OCI-LY7 (cell line): ENCODE results near the gene SMURF2. TPM values are rescaled to one million over a fixed set of nuclear protein-coding genes. Genes with fewer than 3 reads are reported as not detected.

ENCODE experiments used
- BruUV-seq: library from RNA; stranded (reverse); fragments of 400-500 nt; replicated peaks from 2 replicates; lab custom pipeline; 2021; lab: Mats Ljungman, UMichigan
- CTCF ChIA-PET: fragments of 300-600 bp; sonication (Branson Sonifier 250); formaldehyde crosslinking; loops from one replicate; lab custom pipeline; 2022; ENCODE audit warnings: antibody characterized with exemption; ENCODE audit not compliant: unreplicated experiment; lab: Charles Lee
- POLR2A ChIA-PET: fragments of 300-600 bp; sonication (Branson Sonifier 250); formaldehyde crosslinking; loops from one replicate; lab custom pipeline; 2022; ENCODE audit warnings: antibody characterized with exemption; lab: Charles Lee
- DNase-seq: peaks from one replicate; pipeline ENCODE4 v3.0.0-alpha.2; 2015; ENCODE audit warnings: low spot score
- H2AFZ ChIP-seq: fragments of 200-600 bp; sonication (generic), shearing (Covaris generic); 2 replicates; pipeline ENCODE4 v1.6.1; 2014; ENCODE audit warnings: mild to moderate bottlenecking, antibody characterized with exemption, low read length, moderate library complexity
- H3K27ac ChIP-seq: fragments of 200-600 bp; sonication (generic); 2 replicates; pipeline ENCODE4 v1.5.1; 2014; ENCODE audit warnings: mixed run types, low read depth, mild to moderate bottlenecking, moderate library complexity, low read length, inconsistent platforms; ENCODE audit not compliant: poor library complexity, severe bottlenecking
- H3K36me3 ChIP-seq: fragments of 200-600 bp; sonication (generic); 2 replicates; pipeline ENCODE4 v1.6.1; 2014; ENCODE audit warnings: mild to moderate bottlenecking, antibody characterized with exemption, low read length, moderate library complexity, mixed read lengths; ENCODE audit not compliant: insufficient read depth
- H3K4me1 ChIP-seq: fragments of 200-600 bp; sonication (generic); 2 replicates; pipeline ENCODE4 v1.5.1; 2014; ENCODE audit warnings: mild to moderate bottlenecking, low read length; ENCODE audit not compliant: insufficient read depth, poor library complexity, severe bottlenecking
- H3K4me2 ChIP-seq: fragments of 200-600 bp; sonication (generic); 2 replicates; pipeline ENCODE4 v1.6.1; 2014; ENCODE audit warnings: mild to moderate bottlenecking, low read length
- H3K4me3 ChIP-seq: fragments of 200-600 bp; sonication (generic); 2 replicates; pipeline ENCODE4 v1.5.1; 2014; ENCODE audit warnings: mild to moderate bottlenecking, low read depth, low read length; ENCODE audit not compliant: poor library complexity, severe bottlenecking
- H3K79me2 ChIP-seq: fragments of 200-600 bp; sonication (generic); 2 replicates; pipeline ENCODE4 v1.6.1; 2016; ENCODE audit warnings: low read depth, mild to moderate bottlenecking, low read length, moderate library complexity, mixed read lengths; ENCODE audit not compliant: insufficient read depth
- H3K9me2 ChIP-seq: fragments of 200-600 bp; sonication (generic); 2 replicates; pipeline ENCODE4 v1.6.1; 2016; ENCODE audit warnings: mild to moderate bottlenecking, low read length, mixed read lengths; ENCODE audit not compliant: insufficient read depth
- H3K9me3 ChIP-seq: fragments of 200-600 bp; sonication (generic); 2 replicates; pipeline ENCODE4 v1.6.1; 2014; ENCODE audit warnings: mild to moderate bottlenecking, mixed run types, low read length, mixed read lengths
- H4K20me1 ChIP-seq: fragments of 200-600 bp; sonication (generic); 2 replicates; pipeline ENCODE4 v1.6.1; 2014; ENCODE audit warnings: mild to moderate bottlenecking, antibody characterized with exemption, low read length, moderate library complexity, mixed read lengths; ENCODE audit not compliant: insufficient read depth
- CTCF ChIP-seq: fragments of 200-600 bp; sonication (generic); conservative IDR thresholded peaks from 2 replicates; pipeline ENCODE4 v1.5.1; 2014; ENCODE audit warnings: mild to moderate bottlenecking, antibody characterized with exemption, low read length, moderate library complexity, mixed read lengths
- EZH2phosphoT487 ChIP-seq: fragments of 200-600 bp; sonication (generic); IDR thresholded peaks from 2 replicates; pipeline ENCODE4 v1.6.1; 2018; ENCODE audit warnings: low read depth, borderline replicate concordance, mild to moderate bottlenecking, mixed run types, antibody characterized with exemption, low read length, moderate library complexity, mixed read lengths
- intact Hi-C: fragments of 100-400 bp; cut with micrococcal nuclease; formaldehyde crosslinking; loops from one replicate; pipeline ENCODE4 v1.10.0; 2022; ENCODE audit not compliant: unreplicated experiment
- total RNA-seq, 2 experiments: library from RNA; depleted of rRNA in 1 of 2; stranded (reverse); fragments of >200 nt in 1 of 2; shearing (Covaris generic) in 1 of 2; gene quantifications; 2 replicates each; pipeline ENCODE4 v1.2.3, GENCODE V29; 2014 to 2022

SMURF2 gene
- total RNA-seq, 2 experiments from 2014 or later = 15.6 to 20.8 TPM

GRCh38 chr17:64571746-64572145 is 90.4 kb downstream of the SMURF2 start:
- Histone ChIP-seq H3K9me3 (no peaks in the 10 kb centered on the region), H3K4me1 (no peaks in the 10 kb centered on the region), H3K4me3 (no peak overlapping the region), H3K9me2 (no peaks in the 10 kb centered on the region), H2AFZ (no peak overlapping the region), H3K4me2 (no peak overlapping the region), H3K27ac (no peak overlapping the region), H3K79me2 (no peaks in the 10 kb centered on the region), H3K36me3 (peaks cover 24% of the 10 kb centered on the region), H4K20me1 (no peaks in the 10 kb centered on the region)
- TF ChIP-seq EZH2phosphoT487 (no peak), CTCF (no peak)
- ChIA-PET CTCF (no interaction called here), POLR2A (interaction anchor here (1.2 to 1.4 kb wide), 3 partner anchors 14 to 20 kb away, joined by 3 to 6 read pairs (median 4); no protein-coding TSS in a partner anchor)
- intact Hi-C loops = no loop called here
- no TSS peak for BruUV-seq
- no peak for DNase-seq

GRCh38 chr17:64565563-64565962 is 96.5 kb downstream of the SMURF2 start:
- no TSS peak for BruUV-seq
- intact Hi-C loops = no loop called here

More at GRCh38 chr17:64565563-64565962, 96.5 kb downstream of the SMURF2 start:
- TF ChIP-seq CTCF (no peak), EZH2phosphoT487 (no peak)
- no peak overlapping the region for H3K4me2 ChIP-seq
- H3K36me3 ChIP-seq = peaks cover 25% of the 10 kb centered on the region
- H3K27ac ChIP-seq = no peak overlapping the region
- no peak overlapping the region for H2AFZ ChIP-seq
- DNase-seq = no peak
- H3K79me2 ChIP-seq = no peaks in the 10 kb centered on the region
- no peaks in the 10 kb centered on the region for H3K9me3 ChIP-seq
- H4K20me1 ChIP-seq = no peaks in the 10 kb centered on the region
- ChIA-PET POLR2A (interaction anchor here (0.7 to 1.3 kb wide), 2 partner anchors 18 to 369 kb away, joined by 4 to 5 read pairs; no protein-coding TSS in a partner anchor), CTCF (no interaction called here)
- no peak overlapping the region for H3K4me3 ChIP-seq
- no peaks in the 10 kb centered on the region for H3K9me2 ChIP-seq
- H3K4me1 ChIP-seq = no peaks in the 10 kb centered on the region
